ENCODE results near the gene SLC1A3.
"Not testable (repeated sequence)": the region's sequence is repeated elsewhere in the genome, so short reads cannot be mapped to it uniquely, and the experiment has no call there.

Gene SLC1A3

DNA sequence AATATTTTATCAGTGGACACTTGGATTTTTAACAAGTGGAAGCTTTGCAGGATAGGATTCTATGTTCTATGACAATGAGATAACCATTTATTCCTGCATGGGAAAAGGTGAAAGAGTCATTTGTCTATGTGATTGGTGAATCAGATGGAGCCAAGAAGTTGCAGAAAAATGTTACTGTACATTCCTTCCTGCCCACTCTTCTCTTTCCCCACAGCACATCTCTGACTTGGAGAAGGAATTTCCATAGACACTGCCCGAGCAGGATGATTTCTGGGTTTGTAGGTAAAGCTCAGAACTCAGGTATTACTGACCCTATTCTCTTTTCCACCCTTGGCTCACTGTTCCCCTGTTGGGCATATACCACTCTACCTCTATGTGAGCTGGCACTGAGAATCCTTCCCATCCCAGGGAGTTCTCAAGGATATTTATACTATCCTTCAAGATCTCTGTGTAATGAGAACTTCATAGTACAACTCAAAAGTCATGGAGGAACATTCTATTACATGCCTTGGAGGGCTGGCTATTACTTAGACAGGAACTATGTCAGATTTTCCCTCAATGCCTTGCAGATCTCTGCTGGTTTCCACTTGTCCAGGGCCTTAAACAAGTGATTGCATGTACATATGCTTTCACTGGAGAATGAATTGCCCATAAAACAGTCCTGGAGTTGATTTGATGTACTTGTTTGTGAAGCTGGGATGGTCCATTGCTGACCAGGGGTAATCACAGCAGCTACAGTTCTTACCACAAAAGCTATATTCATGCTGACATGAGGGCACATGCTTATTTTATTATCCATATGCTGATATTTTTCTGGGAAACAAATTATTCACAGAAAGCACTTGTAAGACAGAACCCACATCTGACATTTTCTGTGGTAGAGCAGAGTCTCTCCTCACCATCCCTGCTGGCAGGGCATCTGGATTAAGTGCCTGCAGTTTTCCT is 24.1 kb downstream of the SLC1A3 start:
- DNase-seq (ENCODE audit: low read depth in 2 of 2) = no peak

DNA sequence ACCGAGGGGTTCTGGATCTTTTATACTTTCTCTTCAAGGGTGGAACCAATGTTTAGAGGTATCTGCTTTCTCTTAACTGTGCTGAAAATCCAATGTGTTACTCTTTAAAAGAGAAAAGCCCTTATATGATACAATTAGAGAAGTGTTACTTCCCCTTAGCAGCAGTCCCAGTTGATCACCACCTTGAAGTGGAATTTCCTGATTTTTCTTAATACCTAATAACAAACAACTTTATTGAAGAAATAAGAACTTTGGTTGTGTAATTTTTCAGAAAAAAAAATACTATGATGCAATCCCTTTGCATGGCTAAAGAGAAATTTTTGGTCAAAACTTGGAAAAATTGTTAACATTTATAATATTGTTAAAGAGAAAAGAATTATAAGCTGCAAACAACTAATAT is 24.7 kb downstream of the SLC1A3 start:
- DNase-seq (ENCODE audit: low read depth in 2 of 2) = no peak

DNA sequence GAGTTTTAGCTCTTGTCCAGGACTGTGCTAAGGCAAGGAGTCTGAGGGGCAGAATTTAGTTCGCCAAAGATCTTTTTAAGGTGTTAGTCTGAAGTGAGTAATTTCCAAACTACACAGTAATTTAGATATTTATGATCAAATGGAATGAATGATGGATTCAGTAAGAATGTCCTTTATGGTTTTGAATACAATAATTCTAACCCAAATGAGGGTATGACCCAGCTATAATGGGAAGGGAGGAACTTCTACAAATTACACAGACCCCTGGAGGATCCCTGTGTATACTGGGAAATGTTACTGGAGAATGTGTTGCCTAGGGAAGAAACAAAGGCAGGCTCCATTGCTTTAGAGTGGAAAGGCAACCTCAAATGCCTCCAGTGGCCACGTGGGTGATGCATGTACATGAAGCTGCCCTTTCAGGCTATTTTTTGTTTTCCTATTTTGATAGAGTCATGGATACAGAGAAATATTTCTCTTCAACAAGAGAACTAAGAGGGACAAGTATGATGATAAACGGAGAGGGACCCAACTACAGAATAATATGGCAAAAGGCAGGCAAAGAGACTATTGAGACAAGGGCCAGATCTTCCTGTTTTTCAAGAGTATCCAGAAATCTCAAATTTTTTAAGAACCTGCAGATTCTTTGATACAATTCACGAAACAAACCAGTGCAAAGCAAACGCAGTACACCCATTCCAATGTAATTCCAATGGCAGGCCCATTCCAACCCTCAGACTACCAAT is 25.4 kb downstream of the SLC1A3 start:
- DNase-seq (ENCODE audit: low read depth in 2 of 2) = no peak

DNA sequence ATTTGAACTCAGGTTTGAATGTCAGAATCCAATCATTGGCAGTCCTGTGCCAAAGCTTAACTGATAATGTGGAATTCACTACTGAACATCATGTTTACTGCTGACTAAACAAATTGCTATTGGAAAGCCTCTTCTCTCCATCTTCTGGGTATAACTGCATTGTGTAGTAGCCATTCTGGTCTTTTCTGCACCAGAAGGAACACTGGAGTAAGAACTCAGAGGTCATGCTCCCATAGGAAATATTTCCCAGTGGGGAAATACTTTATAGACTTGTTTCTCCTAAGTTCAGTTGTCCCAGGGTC is 25.9 kb downstream of the SLC1A3 start:
- no peak for DNase-seq (ENCODE audit: low read depth in 2 of 2)

DNA sequence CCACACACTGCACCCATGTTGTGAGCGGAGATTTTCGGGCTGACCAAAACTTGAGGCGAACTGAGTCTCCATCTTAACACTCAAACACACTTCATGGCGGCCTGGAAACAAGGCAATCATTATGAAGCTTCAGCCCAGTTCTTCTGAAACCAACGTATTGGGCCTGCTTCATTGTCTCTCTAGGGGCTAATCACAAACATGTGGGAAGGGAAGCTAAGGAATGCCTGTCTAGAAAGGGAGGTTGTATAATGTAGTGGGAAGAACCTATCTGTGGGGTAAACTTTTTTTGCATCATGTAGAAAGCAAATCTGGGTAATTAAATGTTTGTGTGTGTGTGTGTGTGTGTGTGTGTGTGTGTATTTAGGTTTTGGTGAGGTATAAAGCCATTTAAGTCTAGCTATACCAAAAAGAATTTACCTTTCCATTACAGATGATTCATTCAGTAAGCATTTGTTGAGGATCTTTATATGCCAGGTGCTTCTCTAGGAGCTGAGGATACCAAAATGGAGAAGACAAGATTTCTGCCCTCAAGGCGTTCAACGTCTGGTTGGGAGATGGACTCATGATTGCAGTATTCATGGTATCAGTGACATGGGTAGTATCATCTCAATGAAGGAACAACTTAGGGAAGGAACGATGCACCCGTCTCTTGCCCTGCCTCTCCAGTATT is 29.4 kb downstream of the SLC1A3 start:
- no peak for DNase-seq (ENCODE audit: low read depth in 2 of 2)

DNA sequence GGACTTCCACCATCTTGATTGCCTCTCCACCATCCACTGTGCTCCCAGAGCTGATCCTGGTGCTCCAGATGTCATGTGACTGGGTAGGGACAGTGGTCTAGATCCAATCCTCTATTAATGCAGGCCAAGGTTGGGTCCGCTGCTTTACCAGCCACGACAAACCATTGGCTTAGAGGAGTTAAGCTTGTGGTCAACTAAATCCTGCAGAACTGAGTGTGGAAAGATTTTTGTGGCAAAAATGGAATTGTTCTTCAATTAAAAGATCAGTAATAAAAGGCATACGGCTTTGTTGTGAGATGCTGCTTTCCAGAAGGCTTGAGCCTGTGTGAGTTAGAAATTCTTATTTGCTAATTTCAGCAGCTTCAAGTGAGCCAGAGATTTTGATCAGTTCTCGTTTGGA is 30.7 kb downstream of the SLC1A3 start:
- DNase-seq (ENCODE audit: low read depth in 2 of 2) = no peak

DNA sequence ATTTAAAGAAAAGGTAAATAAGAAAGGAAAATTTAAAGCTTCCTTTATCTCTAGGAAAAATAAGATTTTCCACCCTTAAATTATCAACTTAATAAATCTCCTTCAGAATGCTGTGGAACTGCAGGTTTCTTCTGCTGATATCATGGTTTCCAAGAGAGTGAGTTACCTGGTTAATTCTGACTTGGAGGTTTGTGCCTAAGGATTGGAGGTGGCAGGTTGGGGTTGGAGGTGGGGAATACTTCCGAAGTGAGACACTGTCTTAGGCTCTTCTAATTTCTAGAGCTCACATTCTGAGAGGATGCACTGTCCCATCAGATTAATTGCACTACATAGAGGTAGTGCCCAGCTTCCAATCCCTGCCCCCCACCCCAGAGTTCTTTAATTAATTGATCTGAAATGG is 31.1 kb downstream of the SLC1A3 start:
- no peak for DNase-seq (ENCODE audit: low read depth in 2 of 2)

DNA sequence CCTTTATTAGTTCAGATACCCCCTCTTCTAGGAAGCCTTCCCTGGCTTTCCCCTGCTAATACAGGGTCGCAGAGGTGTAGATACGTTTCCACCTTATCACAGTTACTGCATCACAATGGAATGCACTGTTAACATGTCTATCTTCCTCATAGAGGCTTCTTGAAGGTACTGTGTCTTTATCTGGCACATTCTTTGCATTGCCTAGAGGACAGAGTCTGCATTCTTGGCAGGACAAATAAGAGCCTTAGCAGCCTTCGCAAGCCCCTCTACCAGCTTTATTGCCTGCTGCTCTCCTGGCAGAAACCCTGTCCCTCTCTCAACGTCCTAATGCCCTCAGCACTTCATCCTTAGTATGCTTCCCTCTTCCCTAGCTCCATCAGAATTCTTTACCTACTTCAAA is 31.6 kb downstream of the SLC1A3 start:
- no peak for DNase-seq (ENCODE audit: low read depth in 2 of 2)

DNA sequence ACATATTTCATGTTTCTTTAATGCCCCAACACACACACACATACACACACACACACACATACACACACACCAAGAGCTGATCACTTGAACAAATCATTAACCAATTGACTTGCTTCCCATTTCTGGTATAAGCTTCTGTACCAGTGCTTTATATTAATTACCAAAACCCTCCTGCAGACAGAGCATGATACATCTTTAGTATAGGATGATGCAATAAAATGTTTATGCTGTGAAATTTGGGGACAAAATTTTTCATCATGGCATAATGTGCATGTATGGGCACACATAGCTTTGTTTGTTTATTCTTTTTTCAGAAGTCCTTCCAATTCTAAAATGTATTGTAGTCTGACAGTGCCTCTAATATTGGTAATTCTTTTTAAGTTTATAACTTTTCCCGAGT is 34.5 kb downstream of the SLC1A3 start:
- DNase-seq (ENCODE audit: low read depth in 2 of 2) = no peak

DNA sequence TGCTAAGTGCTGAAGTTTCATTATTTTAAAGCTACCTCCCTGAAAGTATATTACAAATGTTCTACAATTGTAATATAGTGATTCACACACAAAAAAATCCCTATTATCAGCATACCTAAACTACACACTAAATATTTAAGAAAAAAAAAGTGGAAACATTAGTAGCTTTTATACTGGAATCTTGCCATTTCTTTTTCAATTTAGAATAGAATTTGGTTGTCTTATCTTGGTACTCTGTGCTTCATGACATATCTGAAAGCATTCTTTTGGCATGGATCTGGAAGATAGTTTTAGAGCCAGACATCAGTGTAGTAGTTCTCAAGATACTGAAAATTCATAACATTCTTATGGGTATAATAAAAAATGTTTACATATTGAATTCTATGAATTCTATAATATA is 35.0 kb downstream of the SLC1A3 start:
- DNase-seq (ENCODE audit: low read depth in 2 of 2) = no peak

DNA sequence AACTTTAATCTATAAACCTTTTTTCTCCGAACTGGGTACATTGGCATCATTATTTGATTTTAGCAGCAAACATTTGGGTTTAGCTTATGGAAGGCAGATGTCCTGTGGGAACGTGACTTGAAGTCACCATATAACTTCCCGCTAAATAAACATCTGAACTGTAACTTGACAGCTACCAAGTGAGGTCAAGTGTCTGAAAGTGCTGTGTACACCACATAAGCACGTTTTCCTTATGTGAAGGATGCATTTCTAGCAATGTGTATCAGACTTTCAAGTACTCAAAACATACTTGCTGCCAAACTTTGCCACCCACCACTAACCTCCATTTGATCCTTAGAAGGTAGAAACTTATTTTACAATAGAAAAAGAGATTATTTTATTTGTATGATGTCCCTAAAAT is 35.7 kb downstream of the SLC1A3 start:
- no peak for DNase-seq (ENCODE audit: low read depth in 2 of 2)

DNA sequence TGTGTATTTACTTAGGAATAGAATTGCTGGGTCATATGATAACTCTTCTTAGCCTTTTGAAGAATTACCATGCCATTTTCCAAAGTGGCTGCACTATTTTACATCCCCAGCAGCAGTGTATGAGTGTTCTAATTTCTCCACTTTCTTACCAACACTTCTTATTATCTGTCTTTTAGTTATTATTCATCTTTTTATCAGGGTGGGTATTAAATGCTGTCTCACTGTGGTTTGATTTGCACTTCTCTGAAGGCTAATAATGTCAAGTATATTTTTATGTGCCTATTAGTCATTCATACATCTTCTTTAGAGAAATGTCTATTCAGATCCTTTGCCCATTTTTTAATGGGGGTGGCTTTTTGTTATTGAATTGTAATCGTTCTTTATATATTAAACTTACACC is 36.8 kb downstream of the SLC1A3 start:
- DNase-seq (ENCODE audit: low read depth in 2 of 2) = no peak

DNA sequence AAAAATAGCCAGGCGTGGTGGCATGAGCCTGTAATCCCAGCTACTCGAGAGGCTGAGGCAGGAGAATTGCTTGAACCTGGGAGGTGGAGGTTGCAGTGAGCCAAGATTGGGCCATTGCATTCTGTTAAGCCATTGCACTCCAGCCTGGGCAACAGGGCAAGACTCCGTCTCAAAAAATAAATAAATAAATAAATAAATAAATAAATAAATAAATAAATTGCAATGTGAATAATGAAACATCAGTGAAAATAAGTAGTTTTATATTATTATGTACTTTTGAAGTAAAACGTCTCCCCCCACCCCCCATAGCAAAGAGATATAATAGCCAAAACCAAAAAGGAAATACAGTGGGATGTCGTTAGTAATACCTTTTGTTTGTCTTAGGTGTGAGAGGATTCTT is 37.4 kb downstream of the SLC1A3 start:
- DNase-seq (ENCODE audit: low read depth in 2 of 2) = not testable (repeated sequence)

DNA sequence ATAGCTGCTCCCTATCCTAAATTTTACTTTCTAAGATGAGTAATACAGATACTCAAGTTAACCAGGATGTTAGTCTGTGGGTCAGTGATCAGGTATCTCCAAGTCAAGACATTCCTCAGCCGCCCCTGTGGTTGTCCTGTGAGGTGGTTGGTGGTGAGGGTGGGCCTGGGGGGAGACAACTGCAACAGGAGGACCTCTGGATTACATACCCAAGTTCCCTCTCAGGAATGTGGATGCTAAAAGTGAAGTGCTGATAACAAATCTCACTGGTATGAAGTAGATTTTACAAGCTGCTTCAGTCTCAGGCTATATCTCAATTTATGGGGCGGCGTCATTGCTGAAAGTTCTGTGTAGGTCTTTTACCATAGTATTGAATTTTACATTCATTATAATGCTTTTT is 38.3 kb downstream of the SLC1A3 start:
- no peak for DNase-seq (ENCODE audit: low read depth in 2 of 2)

DNA sequence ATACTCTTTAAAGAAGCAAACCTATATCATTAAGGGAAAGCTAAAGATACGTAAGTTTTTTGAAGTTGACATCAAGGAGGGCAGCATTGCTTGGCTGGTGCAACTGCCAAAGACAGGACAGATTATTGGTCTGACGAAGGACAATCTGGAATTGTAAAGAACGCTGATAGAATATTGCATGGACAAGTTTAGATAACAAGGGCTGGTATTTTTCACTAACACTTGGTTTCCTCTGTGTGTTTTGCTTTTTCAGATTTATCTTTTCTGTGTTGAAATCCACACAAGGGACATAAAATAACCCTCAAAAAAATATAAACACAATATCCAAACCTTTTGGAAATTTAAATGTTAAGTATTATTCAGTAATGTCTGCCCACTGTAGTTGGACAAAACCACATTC is 39.7 kb downstream of the SLC1A3 start:
- DNase-seq (ENCODE audit: low read depth in 2 of 2) = no peak

DNA sequence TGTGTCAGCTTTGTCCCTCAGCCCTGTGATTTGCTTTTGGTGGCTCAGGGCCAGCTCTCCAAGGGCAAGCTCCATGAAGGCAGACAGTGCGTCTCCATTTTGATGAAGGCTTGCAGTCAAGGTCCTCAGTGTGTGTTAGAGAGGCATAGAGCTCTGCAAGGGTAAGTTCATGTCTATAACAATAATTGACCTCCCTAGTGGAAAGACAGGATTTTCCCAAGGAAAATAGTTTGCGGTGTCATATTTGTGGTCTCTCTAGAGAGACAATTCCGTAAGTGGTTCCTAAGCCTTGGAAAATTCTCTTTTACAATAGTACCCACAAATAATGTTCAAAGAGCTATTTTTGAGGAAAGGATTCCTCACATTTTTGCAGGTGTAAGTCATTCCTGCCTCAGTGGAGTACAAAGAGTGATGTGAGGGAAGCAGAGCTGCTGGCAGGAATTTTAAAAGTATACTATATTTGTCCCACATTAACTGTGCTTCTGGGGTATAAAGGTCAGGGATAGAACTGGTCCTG is 40.2 kb downstream of the SLC1A3 start:
- no peak for DNase-seq (ENCODE audit: low read depth in 2 of 2)

DNA sequence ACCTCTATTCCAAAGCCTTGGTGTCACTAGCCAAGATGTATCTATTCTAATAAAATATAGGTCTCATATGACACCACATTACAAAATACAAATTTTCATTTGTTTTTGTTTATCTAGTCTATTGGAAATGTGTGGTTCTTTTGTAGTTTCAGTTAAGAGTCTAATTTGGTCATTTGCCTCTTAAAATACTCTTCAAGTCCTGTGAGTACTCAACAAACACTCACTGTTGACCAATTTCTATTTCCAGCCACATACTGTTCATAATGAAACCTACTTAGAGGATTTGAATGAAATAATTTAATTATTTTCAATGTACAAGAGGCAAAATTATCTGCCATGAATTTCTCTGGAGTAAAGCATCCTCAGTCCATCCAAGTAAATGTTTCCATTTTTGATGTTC is 40.6 kb downstream of the SLC1A3 start:
- DNase-seq (ENCODE audit: low read depth in 2 of 2) = no peak

DNA sequence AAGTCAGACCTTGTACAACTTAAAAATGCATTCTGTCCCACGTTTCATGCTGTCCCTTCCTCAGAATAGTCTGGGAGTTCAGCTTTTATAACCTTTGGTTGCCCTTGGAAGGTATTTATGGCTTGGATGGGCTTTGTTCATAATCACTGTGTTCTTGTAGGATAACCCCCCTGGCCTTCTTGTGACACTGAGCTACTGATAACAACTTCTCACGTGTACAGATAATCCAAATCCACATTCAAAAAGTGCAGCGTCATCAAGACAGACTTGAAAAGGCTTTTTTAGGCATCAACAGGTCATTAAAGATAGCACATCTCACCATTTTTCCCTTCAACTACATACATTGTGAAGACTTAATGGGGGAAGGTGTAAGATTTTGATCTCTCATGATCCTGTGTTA is 42.0 kb downstream of the SLC1A3 start:
- DNase-seq (ENCODE audit: low read depth in 2 of 2) = no peak

DNA sequence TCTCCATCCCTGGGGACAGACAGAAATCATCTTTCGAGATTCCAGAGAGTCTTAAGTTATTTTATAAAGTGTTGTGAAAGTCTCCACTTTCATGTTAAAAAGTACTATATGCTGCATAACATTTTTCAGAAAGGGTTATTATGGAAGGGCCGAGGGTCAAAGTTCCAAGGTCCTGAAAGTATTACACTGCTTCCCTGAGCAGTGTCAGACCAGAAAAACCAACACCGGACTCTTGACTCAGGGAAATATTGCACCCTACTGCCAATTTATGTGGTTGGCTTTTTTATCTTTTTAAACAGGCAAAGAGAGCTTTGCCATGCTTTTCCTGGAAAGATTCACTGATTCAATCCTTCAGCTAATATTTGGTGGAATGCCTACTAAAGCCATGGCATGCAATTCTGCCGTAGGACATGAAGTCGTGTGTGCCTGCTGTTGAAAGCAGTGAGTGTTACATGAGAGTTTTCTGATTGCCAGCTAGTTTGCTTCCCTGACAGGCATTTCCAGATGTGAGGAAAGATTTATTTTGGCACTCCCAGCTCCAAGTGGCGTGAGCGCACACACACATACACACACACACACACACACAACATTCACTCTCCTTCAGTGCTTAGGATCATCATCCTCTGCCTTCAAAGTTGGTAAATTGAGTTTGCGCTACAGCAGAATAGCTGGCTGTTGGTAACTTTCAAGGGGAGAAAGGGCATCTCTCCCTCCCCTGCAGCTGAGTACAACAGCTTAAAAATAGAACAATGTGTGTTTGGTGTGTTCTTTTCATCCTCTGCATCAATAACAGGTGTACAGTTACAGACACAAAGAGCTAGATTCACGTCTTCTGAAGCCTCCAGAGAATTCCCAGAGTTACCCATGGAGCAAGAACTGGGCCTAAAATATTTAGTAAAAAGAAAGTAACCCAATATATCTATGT is 45.6 kb downstream of the SLC1A3 start:
- DNase-seq (ENCODE audit: low read depth in 2 of 2) = no peak

DNA sequence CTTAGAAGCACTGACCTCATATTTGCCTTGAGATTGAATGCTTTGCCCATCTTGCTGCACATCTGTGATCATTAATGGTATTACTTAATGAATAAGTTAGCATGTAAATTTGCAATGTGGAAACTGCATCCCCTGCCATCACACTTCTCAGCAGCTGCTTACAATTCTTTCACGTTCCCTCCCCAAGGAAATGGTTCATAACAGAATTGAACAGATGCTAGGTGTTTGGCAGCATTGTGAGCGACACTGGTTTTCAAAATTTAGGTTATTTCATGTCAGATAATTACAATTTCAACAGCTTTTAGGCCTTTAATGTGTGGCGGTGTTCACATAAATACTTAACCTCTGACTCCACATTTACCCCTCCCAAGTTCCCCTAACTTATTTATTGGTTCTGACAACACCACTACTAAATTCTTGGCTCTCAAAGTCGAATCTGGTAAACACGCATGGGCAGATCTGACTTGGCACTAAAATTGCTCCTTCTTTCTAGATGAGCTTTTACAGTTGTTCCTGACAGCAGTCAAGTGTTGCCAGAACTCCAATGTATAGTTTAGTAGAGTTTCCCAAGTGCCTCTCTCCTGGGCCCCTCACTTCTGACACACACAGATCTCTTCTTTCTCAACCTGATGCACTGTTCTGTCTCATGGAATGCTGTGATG is 46.8 kb downstream of the SLC1A3 start:
- DNase-seq (ENCODE audit: low read depth in 2 of 2) = no peak

DNA sequence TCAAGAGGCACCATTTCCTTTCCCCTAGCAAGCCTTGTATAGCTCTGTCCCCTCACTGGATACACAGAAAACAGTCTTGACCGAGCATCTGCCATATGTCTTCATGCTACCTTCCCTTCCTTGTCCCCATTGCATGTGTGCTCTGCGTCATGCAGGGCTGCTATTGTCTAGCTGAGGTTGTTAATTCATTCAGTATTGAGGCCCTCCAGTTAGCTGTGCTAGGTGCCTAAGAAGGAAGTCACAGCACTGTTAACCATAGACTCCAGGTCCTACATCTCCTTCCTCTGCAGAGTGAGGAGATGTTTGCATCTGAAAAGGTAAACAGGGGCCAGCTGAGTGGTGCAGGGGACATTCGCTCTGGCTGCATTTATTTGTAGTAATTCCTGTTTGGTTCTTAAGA is 48.2 kb downstream of the SLC1A3 start:
- no peak for DNase-seq (ENCODE audit: low read depth in 2 of 2)
